HG02885 (cell line): ENCODE results near the gene RTN4R.

ENCODE experiments used
- ATAC-seq: cut with Tn5 transposase; IDR thresholded peaks from one replicate; pipeline ENCODE4 v1.9.1; 2021; ENCODE audit warnings: mild to moderate bottlenecking; ENCODE audit not compliant: unreplicated experiment, poor library complexity

Gene RTN4R

GRCh38 chr22:20233351-20234313, 34.5 kb downstream of the RTN4R start:
- ATAC-seq: no peak

- no peak for ATAC-seq
These were observed 35.3 kb downstream of the RTN4R start for GRCh38 chr22:20232781-20233180.

GRCh38 chr22:20232237-20232598, 35.9 kb downstream of the RTN4R start:
- ATAC-seq: no peak

- ATAC-seq: no peak
These were observed 36.4 kb downstream of the RTN4R start for GRCh38 chr22:20231514-20232236.

- no peak for ATAC-seq
These were observed 37.2 kb downstream of the RTN4R start for GRCh38 chr22:20230777-20231420.

- no peak for ATAC-seq
These were observed 38.0 kb downstream of the RTN4R start for GRCh38 chr22:20229916-20230775.

- ATAC-seq: no peak
These were observed 39.2 kb downstream of the RTN4R start for GRCh38 chr22:20228939-20229272.

- ATAC-seq: no peak
These were observed 39.8 kb downstream of the RTN4R start for GRCh38 chr22:20228055-20228938.

GRCh38 chr22:20227363-20227762, 40.8 kb downstream of the RTN4R start:
- no peak for ATAC-seq

GRCh38 chr22:20226760-20227350, 41.3 kb downstream of the RTN4R start:
- no peak for ATAC-seq

GRCh38 chr22:20226077-20226716, 41.9 kb downstream of the RTN4R start:
- ATAC-seq: no peak

GRCh38 chr22:20225693-20225966, 42.5 kb downstream of the RTN4R start:
- ATAC-seq: no peak

- ATAC-seq: no peak
These were observed 43.0 kb downstream of the RTN4R start for GRCh38 chr22:20224917-20225692.

- ATAC-seq: no peak
These were observed 43.9 kb downstream of the RTN4R start for GRCh38 chr22:20224256-20224626.

GRCh38 chr22:20223421-20224255, 44.5 kb downstream of the RTN4R start:
- ATAC-seq: no peak

GRCh38 chr22:20222764-20223420, 45.2 kb downstream of the RTN4R start:
- no peak for ATAC-seq
